H1 (cell line): ENCODE data around the gene PRPF6. TPM values are rescaled to one million over a fixed set of nuclear protein-coding genes. Genes with fewer than 3 reads are reported as not detected.

Experiments
- TAF7 ChIP-seq: optimal IDR thresholded peaks from 2 replicates; pipeline ENCODE3; 2011; ENCODE audit warnings: low read depth, mild to moderate bottlenecking, inconsistent platforms, low read length, moderate library complexity, borderline replicate concordance
- polyA plus RNA-seq, 7 experiments: library from polyadenylated mRNA; depleted of rRNA in 3 of 7; stranded (reverse) in 5 of 7; unstranded in 2 of 7; fragments of >200 nt in 5 of 7; fragments of 200-250 nt in 2 of 7; gene quantifications; 1 replicate in 5 of 7; 2 replicates in 1 of 7; 4 replicates in 1 of 7; pipeline versions ENCODE4 v1.2.1 to v1.2.3, GENCODE V29; 2011 to 2013; ENCODE audit warnings: missing spikeins in 2 of 7, mixed read lengths in 2 of 7
- total RNA-seq: library from RNA; stranded (reverse); fragmentation: NEBNext Ultra II Directional; extraction: Animal tissue kit (Norgen Biotek cat#: 25700); gene quantifications from 2 replicates; pipeline ENCODE4 v1.2.1, GENCODE V29; 2021
- TF ChIP-seq, protein P1 (sequence below): IDR thresholded peaks from 2 replicates; pipeline ENCODE4 v1.6.1; 2012; ENCODE audit warnings: low read length, inconsistent platforms

Gene PRPF6
- total and polyA plus RNA-seq, 2 of the 8 experiments (the other 6 are each of a cell fraction or from before 2014, with no cell fraction given) = 27.9 to 76.9 TPM

DNA sequence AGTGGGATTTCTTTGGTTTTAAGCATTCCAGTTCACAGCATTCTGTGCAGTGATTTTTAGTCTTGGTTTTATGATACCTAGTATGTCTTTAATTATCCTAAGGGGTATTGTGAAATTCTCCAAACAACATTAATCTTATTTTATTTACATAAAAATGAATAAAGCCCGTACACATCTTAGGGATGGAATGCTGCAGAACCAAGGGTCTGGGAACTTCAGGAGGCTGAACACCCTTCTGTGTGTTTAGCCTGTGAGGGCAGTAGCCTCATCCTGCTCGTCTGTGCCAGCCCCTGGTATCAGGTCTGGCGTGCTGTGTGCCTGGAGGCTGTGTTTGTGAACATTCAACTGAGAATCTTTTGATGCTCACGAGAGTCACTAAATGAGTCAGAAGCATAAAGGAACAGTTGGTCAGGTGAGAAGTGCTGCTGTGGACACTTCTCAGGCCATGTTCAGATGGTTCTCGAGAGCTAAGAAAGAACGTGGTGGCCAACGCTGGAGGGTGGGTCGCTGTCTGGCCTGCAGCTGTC is 29.8 kb downstream of the PRPF6 start (continued):
- TF ChIP-seq TAF7 = no peak
- TF ChIP-seq, protein P1, sequence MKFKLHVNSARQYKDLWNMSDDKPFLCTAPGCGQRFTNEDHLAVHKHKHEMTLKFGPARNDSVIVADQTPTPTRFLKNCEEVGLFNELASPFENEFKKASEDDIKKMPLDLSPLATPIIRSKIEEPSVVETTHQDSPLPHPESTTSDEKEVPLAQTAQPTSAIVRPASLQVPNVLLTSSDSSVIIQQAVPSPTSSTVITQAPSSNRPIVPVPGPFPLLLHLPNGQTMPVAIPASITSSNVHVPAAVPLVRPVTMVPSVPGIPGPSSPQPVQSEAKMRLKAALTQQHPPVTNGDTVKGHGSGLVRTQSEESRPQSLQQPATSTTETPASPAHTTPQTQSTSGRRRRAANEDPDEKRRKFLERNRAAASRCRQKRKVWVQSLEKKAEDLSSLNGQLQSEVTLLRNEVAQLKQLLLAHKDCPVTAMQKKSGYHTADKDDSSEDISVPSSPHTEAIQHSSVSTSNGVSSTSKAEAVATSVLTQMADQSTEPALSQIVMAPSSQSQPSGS = no peak
